Hepatocyte (in vitro differentiated cells): ENCODE measurements around the gene KCNN2.

Source experiments
- EZH2 ChIP-seq: fragments of 200-600 bp; sonication (generic); IDR thresholded peaks from 2 replicates; pipeline ENCODE4 v1.6.1; 2016; ENCODE audit warnings: antibody characterized with exemption, mild to moderate bottlenecking, borderline replicate concordance
- EZH2phosphoT487 ChIP-seq: fragments of 200-600 bp; sonication (generic); IDR thresholded peaks from one replicate; pipeline ENCODE4 v1.6.1; 2018; ENCODE audit warnings: antibody characterized with exemption, mild to moderate bottlenecking, low read depth, moderate library complexity; ENCODE audit not compliant: unreplicated experiment, severe bottlenecking
- TF ChIP-seq, protein P1 (sequence below): fragments of 200-600 bp; sonication (generic); IDR thresholded peaks from 2 replicates; pipeline ENCODE4 v1.5.1; 2016; ENCODE audit warnings: antibody characterized with exemption, mild to moderate bottlenecking; ENCODE audit not compliant: poor library complexity

DNA sequence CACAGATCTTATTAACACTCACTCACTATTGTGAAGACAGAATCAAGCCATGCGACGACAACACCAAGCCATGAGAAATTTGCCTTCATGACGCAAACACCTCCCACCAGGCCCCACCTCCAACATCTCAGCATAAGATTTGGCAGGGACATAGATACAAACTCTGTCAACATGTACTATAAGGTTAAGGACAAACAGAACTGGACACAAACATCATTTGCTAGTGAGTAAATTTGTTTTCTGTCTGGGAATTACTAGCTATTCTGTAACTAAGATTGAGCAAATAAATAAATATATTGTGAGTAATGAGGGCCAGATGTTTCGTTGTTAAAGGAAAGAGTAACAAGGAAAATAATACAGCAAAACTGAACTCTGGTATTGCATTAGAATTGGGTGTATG lies 15.7 kb upstream of the KCNN2 start:
- TF ChIP-seq, protein P1, sequence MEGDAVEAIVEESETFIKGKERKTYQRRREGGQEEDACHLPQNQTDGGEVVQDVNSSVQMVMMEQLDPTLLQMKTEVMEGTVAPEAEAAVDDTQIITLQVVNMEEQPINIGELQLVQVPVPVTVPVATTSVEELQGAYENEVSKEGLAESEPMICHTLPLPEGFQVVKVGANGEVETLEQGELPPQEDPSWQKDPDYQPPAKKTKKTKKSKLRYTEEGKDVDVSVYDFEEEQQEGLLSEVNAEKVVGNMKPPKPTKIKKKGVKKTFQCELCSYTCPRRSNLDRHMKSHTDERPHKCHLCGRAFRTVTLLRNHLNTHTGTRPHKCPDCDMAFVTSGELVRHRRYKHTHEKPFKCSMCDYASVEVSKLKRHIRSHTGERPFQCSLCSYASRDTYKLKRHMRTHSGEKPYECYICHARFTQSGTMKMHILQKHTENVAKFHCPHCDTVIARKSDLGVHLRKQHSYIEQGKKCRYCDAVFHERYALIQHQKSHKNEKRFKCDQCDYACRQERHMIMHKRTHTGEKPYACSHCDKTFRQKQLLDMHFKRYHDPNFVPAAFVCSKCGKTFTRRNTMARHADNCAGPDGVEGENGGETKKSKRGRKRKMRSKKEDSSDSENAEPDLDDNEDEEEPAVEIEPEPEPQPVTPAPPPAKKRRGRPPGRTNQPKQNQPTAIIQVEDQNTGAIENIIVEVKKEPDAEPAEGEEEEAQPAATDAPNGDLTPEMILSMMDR, result no peak
- TF ChIP-seq EZH2 (no peak), EZH2phosphoT487 (no peak)
